ENCODE data around the gene ADARB1. TPM values are rescaled to one million over a fixed set of nuclear protein-coding genes. Genes with fewer than 3 reads are reported as not detected.

ADARB1 gene
- total RNA-seq, 2 donors from 2014 or later: 8.7 to 9.3 TPM

GRCh38 chr21:45177039-45177438 lies 102.7 kb downstream of the ADARB1 start:
- Histone ChIP-seq H3K27me3 (no peaks in the 10 kb centered on the region), H3K4me1 (no peaks in the 10 kb centered on the region), H3K9me3 (no peaks in the 10 kb centered on the region), H3K27ac (no peak overlapping the region), H3K36me3 (no peaks in the 10 kb centered on the region), H3K9ac (ENCODE audit: low read depth in 2 of 2, low read length in 2 of 2) (no peak overlapping the region), H3K4me3 (no peak overlapping the region)
- no peak for TF ChIP-seq CTCF (IDR thresholded peaks at IDR 0.05)
- intact Hi-C loops (cut with DNase I): no loop called here
- no peak for DNase-seq

GRCh38 chr21:45178070-45178608 lies 103.8 kb downstream of the ADARB1 start:
- Histone ChIP-seq H3K27me3 (no peaks in the 10 kb centered on the region), H3K27ac (no peak overlapping the region), H3K36me3 (no peaks in the 10 kb centered on the region), H3K4me1 (no peaks in the 10 kb centered on the region), H3K9ac (ENCODE audit: low read depth in 2 of 2, low read length in 2 of 2) (no peak overlapping the region), H3K9me3 (no peaks in the 10 kb centered on the region), H3K4me3 (no peak overlapping the region)
- intact Hi-C loops (cut with DNase I): no loop called here
- TF ChIP-seq CTCF (IDR thresholded peaks at IDR 0.05): no peak
- DNase-seq: no peak

- DNase-seq: no peak
- no peak overlapping the region for H3K27ac ChIP-seq
- no peaks in the 10 kb centered on the region for H3K27me3 ChIP-seq
- no peak for TF ChIP-seq CTCF (IDR thresholded peaks at IDR 0.05)
- no peaks in the 10 kb centered on the region for H3K4me1 ChIP-seq
- no peaks in the 10 kb centered on the region for H3K9me3 ChIP-seq
- H3K4me3 ChIP-seq: no peak overlapping the region
- no peaks in the 10 kb centered on the region for H3K36me3 ChIP-seq
- H3K9ac ChIP-seq (ENCODE audit: low read depth in 2 of 2, low read length in 2 of 2): no peak overlapping the region
- intact Hi-C loops (cut with DNase I): no loop called here
These were observed 104.6 kb downstream of the ADARB1 start for GRCh38 chr21:45178971-45179370.

GRCh38 chr21:45179568-45180245 lies 105.3 kb downstream of the ADARB1 start:
- Histone ChIP-seq H3K27me3 (no peaks in the 10 kb centered on the region), H3K36me3 (no peaks in the 10 kb centered on the region), H3K9me3 (no peaks in the 10 kb centered on the region), H3K9ac (ENCODE audit: low read depth in 2 of 2, low read length in 2 of 2) (no peak overlapping the region), H3K27ac (no peak overlapping the region), H3K4me3 (no peak overlapping the region), H3K4me1 (no peaks in the 10 kb centered on the region)
- no peak for DNase-seq
- no peak for TF ChIP-seq CTCF (IDR thresholded peaks at IDR 0.05)
- intact Hi-C loops (cut with DNase I): no loop called here

GRCh38 chr21:45180246-45180599 lies 105.8 kb downstream of the ADARB1 start:
- H3K4me3 ChIP-seq: no peak overlapping the region
- DNase-seq: no peak
- H3K9ac ChIP-seq (ENCODE audit: low read depth in 2 of 2, low read length in 2 of 2): no peak overlapping the region
- no peak for TF ChIP-seq CTCF (IDR thresholded peaks at IDR 0.05)
- H3K4me1 ChIP-seq: no peaks in the 10 kb centered on the region
- intact Hi-C loops (cut with DNase I): no loop called here
- no peak overlapping the region for H3K27ac ChIP-seq
- H3K27me3 ChIP-seq: no peaks in the 10 kb centered on the region
- H3K36me3 ChIP-seq: no peaks in the 10 kb centered on the region
- no peaks in the 10 kb centered on the region for H3K9me3 ChIP-seq
